ENCODE measurements around the gene GRK5. TPM values are rescaled to one million over a fixed set of nuclear protein-coding genes. Genes with fewer than 3 reads are reported as not detected.

The GRK5 gene
- total and polyA plus RNA-seq, 9 of the 15 experiments (the other 6 are each of a cell fraction or from before 2014, with no cell fraction given): 0.46 to 0.83 (median 0.67) TPM; not detected in 2

DNA sequence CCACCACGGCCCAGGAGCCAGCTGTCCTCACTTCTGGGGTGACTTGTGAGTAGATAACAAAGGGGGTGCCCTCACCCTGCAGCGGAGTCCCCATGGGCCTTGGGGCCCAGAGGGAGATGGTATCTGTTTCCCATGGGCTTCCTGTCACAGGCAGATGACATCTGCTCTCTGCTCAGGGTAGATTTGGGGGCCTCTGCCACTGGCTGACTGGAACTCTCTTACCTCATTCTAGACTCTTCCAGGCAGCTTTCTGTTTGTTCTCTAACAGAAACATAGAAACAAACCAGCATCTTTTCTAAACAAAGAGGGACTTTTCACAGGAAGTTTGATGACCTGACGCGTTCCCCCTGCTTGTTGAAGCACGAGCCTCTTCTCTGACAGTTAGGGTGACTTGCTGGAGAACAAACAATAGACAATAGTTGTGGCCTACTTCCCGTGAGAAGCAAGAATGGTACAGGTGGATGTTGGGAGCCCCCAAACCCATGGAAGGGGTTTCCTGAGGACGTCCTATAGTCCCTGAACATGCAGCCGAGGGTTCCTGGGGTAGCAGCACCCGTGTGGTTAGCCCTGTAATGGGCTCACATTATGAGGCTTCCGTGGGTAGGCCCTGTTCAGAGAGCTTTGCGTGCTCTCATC is 61.6 kb downstream of the GRK5 start:
- ChIA-PET CTCF (ENCODE audit: low intra/inter-chr PET ratio) (no interaction called here), POLR2A (interaction anchor here (1.1 kb wide), 1 partner anchor 18 kb away, joined by 3 read pairs; no protein-coding TSS in a partner anchor)
- no TSS peak for BruUV-seq (replicated peaks)
- no peaks in the 10 kb centered on the region for H3K36me3 ChIP-seq (ENCODE audit: control insufficient read depth, insufficient read depth, low read length)
- FAIRE-seq: no peak
- WGBS (ENCODE audit: insufficient coverage, low coverage, missing lambda C conversion rate): 40% methylated on average over 9 of the region's 11 CpGs
- no peaks in the 10 kb centered on the region for H3K27me3 ChIP-seq (ENCODE audit: control insufficient read depth in 2 of 2, insufficient read depth in 2 of 2, low read length in 2 of 2)
- H2AFZ ChIP-seq (ENCODE audit: low read depth, low read length): peak overlapping the region; percentile 70
- no peak overlapping the region for H3K4me3 ChIP-seq
- no peak for ATAC-seq
- H3K9me1 ChIP-seq (ENCODE audit: control insufficient read depth, insufficient read depth, low read length): no peaks in the 10 kb centered on the region
- no peaks in the 10 kb centered on the region for H3K79me2 ChIP-seq (ENCODE audit: control insufficient read depth, insufficient read depth, low read length)
- intact Hi-C loops (cut with micrococcal nuclease): no loop called here
- H3K9me3 ChIP-seq (replicated peaks; ENCODE audit: control insufficient read depth, insufficient read depth, low read depth, low read length): no peaks in the 10 kb centered on the region
- no peak for DNase-seq (ENCODE audit: extremely low read depth in 1 of 4, low spot score in 3 of 4)
- H3K9ac ChIP-seq (ENCODE audit: insufficient read depth in 1 of 2, low read depth in 2 of 2, low read length in 2 of 2): no peak overlapping the region; a peak in 1 of 4 replicates
- in situ Hi-C loops (cut with MboI): no loop called here
- peak overlapping the region; percentile 17; the same call in 1 of the 3 replicates for H3K27ac ChIP-seq (ENCODE audit: extremely low read depth, low read depth, low read length)
- H3K4me2 ChIP-seq (ENCODE audit: insufficient read depth, low read length): no peak overlapping the region; the same call in 1 of the 2 replicates
- H4K20me1 ChIP-seq (replicated peaks; ENCODE audit: control insufficient read depth, insufficient read depth, low read length): no peaks in the 10 kb centered on the region
- peaks cover 17 to 31% of the 10 kb centered on the region in 2 experiments for H3K4me1 ChIP-seq (replicated peaks in 1 of 2; ENCODE audit: control insufficient read depth in 2 of 2, insufficient read depth in 2 of 2, low read length in 2 of 2)
- no peak for TF ChIP-seq HOXB6 (CRISPR knock-in tag; IDR thresholded peaks at IDR 0.05; ENCODE audit: borderline replicate concordance)
- TF ChIP-seq, protein P1, sequence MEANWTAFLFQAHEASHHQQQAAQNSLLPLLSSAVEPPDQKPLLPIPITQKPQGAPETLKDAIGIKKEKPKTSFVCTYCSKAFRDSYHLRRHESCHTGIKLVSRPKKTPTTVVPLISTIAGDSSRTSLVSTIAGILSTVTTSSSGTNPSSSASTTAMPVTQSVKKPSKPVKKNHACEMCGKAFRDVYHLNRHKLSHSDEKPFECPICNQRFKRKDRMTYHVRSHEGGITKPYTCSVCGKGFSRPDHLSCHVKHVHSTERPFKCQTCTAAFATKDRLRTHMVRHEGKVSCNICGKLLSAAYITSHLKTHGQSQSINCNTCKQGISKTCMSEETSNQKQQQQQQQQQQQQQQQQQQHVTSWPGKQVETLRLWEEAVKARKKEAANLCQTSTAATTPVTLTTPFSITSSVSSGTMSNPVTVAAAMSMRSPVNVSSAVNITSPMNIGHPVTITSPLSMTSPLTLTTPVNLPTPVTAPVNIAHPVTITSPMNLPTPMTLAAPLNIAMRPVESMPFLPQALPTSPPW (CRISPR knock-in tag; IDR thresholded peaks at IDR 0.05): peak; percentile 44; the same call in 1 of the 2 replicates
- TF ChIP-seq ZNF695 (CRISPR knock-in tag; IDR thresholded peaks at IDR 0.05): no peak
- TF ChIP-seq PHTF2 (CRISPR knock-in tag; IDR thresholded peaks at IDR 0.05): no peak
- TF ChIP-seq ARID1B (IDR thresholded peaks at IDR 0.05): 0 out of 2 replicates have a peak, but pooled peaks have one; percentile 9
- TF ChIP-seq NR3C1 (CRISPR knock-in tag; IDR thresholded peaks at IDR 0.05): no peak
- TF ChIP-seq SNIP1 (IDR thresholded peaks at IDR 0.05; ENCODE audit: low read depth): no peak
- peak; percentile 21; the same call in 1 of the 2 replicates for TF ChIP-seq ATF7 (IDR thresholded peaks at IDR 0.05)
- TF ChIP-seq, protein P2, sequence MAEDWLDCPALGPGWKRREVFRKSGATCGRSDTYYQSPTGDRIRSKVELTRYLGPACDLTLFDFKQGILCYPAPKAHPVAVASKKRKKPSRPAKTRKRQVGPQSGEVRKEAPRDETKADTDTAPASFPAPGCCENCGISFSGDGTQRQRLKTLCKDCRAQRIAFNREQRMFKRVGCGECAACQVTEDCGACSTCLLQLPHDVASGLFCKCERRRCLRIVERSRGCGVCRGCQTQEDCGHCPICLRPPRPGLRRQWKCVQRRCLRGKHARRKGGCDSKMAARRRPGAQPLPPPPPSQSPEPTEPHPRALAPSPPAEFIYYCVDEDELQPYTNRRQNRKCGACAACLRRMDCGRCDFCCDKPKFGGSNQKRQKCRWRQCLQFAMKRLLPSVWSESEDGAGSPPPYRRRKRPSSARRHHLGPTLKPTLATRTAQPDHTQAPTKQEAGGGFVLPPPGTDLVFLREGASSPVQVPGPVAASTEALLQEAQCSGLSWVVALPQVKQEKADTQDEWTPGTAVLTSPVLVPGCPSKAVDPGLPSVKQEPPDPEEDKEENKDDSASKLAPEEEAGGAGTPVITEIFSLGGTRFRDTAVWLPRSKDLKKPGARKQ (CRISPR knock-in tag; IDR thresholded peaks at IDR 0.05): no peak
- TF ChIP-seq, protein P3, sequence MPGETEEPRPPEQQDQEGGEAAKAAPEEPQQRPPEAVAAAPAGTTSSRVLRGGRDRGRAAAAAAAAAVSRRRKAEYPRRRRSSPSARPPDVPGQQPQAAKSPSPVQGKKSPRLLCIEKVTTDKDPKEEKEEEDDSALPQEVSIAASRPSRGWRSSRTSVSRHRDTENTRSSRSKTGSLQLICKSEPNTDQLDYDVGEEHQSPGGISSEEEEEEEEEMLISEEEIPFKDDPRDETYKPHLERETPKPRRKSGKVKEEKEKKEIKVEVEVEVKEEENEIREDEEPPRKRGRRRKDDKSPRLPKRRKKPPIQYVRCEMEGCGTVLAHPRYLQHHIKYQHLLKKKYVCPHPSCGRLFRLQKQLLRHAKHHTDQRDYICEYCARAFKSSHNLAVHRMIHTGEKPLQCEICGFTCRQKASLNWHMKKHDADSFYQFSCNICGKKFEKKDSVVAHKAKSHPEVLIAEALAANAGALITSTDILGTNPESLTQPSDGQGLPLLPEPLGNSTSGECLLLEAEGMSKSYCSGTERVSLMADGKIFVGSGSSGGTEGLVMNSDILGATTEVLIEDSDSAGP (CRISPR knock-in tag; IDR thresholded peaks at IDR 0.05): no peak
- TF ChIP-seq TCF3 (CRISPR knock-in tag; IDR thresholded peaks at IDR 0.05): 0 out of 2 replicates have a peak, but pooled peaks have one; percentile 20
- no peak for TF ChIP-seq ZNF696 (CRISPR knock-in tag; conservative IDR thresholded peaks at IDR 0.05)
- TF ChIP-seq KDM2B (CRISPR knock-in tag; IDR thresholded peaks at IDR 0.05): no peak
- TF ChIP-seq, protein P4, sequence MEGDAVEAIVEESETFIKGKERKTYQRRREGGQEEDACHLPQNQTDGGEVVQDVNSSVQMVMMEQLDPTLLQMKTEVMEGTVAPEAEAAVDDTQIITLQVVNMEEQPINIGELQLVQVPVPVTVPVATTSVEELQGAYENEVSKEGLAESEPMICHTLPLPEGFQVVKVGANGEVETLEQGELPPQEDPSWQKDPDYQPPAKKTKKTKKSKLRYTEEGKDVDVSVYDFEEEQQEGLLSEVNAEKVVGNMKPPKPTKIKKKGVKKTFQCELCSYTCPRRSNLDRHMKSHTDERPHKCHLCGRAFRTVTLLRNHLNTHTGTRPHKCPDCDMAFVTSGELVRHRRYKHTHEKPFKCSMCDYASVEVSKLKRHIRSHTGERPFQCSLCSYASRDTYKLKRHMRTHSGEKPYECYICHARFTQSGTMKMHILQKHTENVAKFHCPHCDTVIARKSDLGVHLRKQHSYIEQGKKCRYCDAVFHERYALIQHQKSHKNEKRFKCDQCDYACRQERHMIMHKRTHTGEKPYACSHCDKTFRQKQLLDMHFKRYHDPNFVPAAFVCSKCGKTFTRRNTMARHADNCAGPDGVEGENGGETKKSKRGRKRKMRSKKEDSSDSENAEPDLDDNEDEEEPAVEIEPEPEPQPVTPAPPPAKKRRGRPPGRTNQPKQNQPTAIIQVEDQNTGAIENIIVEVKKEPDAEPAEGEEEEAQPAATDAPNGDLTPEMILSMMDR (IDR thresholded peaks at IDR 0.05 in 2 of 3, conservative IDR thresholded peaks at IDR 0.05 in 1 of 3; ENCODE audit: insufficient read depth in 2 of 3, low read depth in 1 of 3, low read length in 3 of 3): no peak
- no peak for TF ChIP-seq ZNF121 (CRISPR knock-in tag; conservative IDR thresholded peaks at IDR 0.05)
- no peak for TF ChIP-seq CBX3 (IDR thresholded peaks at IDR 0.05; ENCODE audit: borderline replicate concordance in 1 of 2, low read length in 2 of 2)

All from K562 (cell line).